Dendritic cell treated with granulocyte-macrophage colony-stimulating factor and Interleukin-4, amounts not matched to agents 40 ng/mL and 50 ng/mL, for 4 days (primary cell): ENCODE results near the gene VPS51.
"Not testable (repeated sequence)": the region's sequence is repeated elsewhere in the genome, so short reads cannot be mapped to it uniquely, and the experiment has no call there.

Source experiments
- H3K27ac Mint-ChIP-seq: one replicate; pipeline ENCODE4 v1.8.0; 2022; ENCODE audit warnings: mild to moderate bottlenecking, mixed read lengths
- H3K27me3 Mint-ChIP-seq: one replicate; pipeline ENCODE4 v1.8.0; 2022; ENCODE audit warnings: mild to moderate bottlenecking, mixed read lengths
- H3K36me3 Mint-ChIP-seq: one replicate; pipeline ENCODE4 v1.8.0; 2022; ENCODE audit warnings: low read depth, mixed read lengths
- H3K4me1 Mint-ChIP-seq: one replicate; pipeline ENCODE4 v1.8.0; 2022; ENCODE audit warnings: low read depth, mixed read lengths
- H3K4me3 Mint-ChIP-seq: one replicate; pipeline ENCODE4 v1.8.0; 2022; ENCODE audit warnings: mild to moderate bottlenecking, moderate library complexity, mixed read lengths
- H3K9me3 Mint-ChIP-seq: one replicate; pipeline ENCODE4 v1.8.0; 2022; ENCODE audit warnings: mixed read lengths
- intact Hi-C: fragments of 100-400 bp; cut with micrococcal nuclease; formaldehyde crosslinking; loops from one replicate; pipeline ENCODE4 v1.15.0; 2022

Gene VPS51

DNA sequence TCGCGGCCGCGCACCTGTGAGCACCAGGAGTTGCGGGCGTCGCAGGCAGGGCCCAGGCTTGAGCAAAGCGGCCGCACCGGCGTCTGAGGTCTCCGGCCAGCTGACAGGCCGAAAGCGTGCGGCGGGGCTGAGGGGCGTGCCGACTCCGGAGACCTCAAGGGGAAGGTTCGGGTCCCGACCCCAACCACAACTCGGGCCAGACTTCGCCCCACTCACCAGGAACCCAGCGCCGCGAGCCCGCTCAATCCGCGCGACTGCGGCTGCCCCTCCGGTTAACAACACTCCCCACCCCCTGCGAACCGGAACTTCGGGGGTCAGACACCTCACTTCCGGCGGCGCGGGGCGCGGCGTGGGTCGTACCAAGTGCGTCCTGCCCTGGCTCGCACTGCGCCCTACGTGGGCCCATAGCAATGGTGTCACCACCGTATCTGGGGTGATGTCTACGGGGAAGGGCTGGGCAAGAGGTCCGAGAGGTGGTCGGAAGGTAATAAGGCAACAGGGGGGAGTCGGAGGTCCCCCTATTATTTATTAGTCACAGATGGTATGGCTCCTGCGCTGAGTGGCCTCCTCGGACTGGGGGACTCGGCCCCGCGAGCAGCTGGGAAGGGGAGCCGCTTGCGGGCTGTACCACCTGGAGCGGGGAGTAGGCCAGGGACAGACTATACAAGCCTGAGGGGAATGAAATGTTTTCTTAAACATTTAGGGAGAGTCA lies 38.4 kb downstream of the VPS51 start, which contains the start of gene SYVN1:
Gene SYVN1, minus strand, starts transcription at position 280 of the 712 bp plus-strand sequence. CDS start 918 bp downstream, outside the sequence.
- intact Hi-C loops = loop anchor here (1.0 to 2.0 kb wide), 2 partner anchors 16 to 47 kb away; partner anchors contain the start of gene CAPN1
- H3K36me3 Mint-ChIP-seq = peaks cover 59% of the 10 kb centered on the region

DNA sequence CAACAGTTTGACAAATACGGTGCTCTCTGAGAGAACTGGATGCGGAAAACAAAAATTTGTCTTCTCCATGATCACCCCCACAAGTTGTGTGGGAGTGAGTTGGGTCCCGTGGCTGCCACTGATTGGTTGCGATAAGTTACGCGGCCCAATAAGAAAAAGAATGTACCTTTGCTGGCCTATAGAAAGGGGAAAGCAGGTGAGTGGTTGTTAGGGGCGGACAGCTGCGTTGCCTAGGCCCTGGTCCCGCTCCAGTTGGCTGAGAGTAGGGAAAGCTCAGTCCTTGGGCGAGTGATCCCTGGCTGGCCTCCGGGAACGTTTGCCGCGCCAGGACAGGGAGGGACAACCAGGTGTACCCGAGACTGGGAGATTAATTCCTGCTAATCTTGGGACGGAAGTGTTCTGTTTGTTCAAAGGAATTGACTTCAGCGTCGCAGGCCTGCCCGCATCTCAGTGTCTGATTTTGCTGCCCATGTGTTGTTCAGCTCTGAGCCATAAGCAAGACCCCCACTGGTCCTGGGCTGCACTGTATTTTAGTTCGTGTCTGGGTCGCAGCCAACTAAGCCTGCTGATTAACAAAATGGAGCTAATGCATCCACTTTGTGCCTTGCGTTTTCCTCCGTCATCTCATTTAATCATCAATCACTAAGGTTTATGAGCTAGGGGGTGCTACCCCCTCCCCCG lies 39.1 kb downstream of the VPS51 start:
- no peaks in the 10 kb centered on the region for H3K9me3 Mint-ChIP-seq
- no peaks in the 10 kb centered on the region for H3K27me3 Mint-ChIP-seq
- H3K27ac Mint-ChIP-seq = peak overlapping the region; percentile 99
- H3K36me3 Mint-ChIP-seq = peaks cover 52% of the 10 kb centered on the region
- H3K4me3 Mint-ChIP-seq = peak overlapping the region; percentile 89
- intact Hi-C loops = loop anchor here (1.0 to 2.0 kb wide), 2 partner anchors 16 to 46 kb away; partner anchors contain the start of gene CAPN1
- peaks cover 32% of the 10 kb centered on the region for H3K4me1 Mint-ChIP-seq

More for the DNA sequence above, 38.4 kb downstream of the VPS51 start, which contains the start of gene SYVN1:
- H3K4me1 Mint-ChIP-seq = peaks cover 32% of the 10 kb centered on the region
- H3K27me3 Mint-ChIP-seq = no peaks in the 10 kb centered on the region
- peak within 1 kb of the TSS; percentile 89 for H3K4me3 Mint-ChIP-seq
- H3K27ac Mint-ChIP-seq = peak within 1 kb of the TSS; percentile 99
- H3K9me3 Mint-ChIP-seq = no peaks in the 10 kb centered on the region

DNA sequence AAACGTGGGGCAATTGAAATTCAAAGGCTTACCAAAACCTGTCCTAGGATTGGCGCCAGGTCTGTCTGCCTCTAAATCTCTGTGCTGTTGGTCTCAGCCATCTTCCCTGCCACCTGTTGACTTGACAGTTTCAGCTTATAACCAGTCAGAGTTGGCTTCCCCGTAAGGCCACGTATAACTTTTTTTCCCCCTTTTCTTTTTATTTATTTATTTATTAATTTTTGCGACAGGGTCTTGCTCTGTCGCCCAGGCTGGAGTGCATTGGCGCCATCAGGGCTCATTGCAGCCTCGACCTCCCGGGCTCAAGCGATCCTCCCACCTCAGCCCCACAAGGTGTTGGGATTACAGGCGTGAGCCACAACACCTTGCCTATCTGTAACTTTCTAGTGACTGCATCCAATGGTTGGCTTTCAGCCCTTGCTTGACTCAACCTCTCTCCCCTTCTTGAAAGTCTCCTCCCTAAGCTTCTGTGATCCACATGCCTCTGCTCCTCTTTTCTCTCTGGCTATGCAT lies 39.7 kb downstream of the VPS51 start:
- peak overlapping the region; percentile 99 for H3K27ac Mint-ChIP-seq
- intact Hi-C loops = loop anchor here (2.0 kb wide), 1 partner anchor 15 kb away; no protein-coding TSS in a partner anchor
- H3K9me3 Mint-ChIP-seq = no peaks in the 10 kb centered on the region
- no peaks in the 10 kb centered on the region for H3K27me3 Mint-ChIP-seq
- peak overlapping the region; percentile 89 for H3K4me3 Mint-ChIP-seq
- H3K36me3 Mint-ChIP-seq = peaks cover 46% of the 10 kb centered on the region
- H3K4me1 Mint-ChIP-seq = peaks cover 32% of the 10 kb centered on the region

DNA sequence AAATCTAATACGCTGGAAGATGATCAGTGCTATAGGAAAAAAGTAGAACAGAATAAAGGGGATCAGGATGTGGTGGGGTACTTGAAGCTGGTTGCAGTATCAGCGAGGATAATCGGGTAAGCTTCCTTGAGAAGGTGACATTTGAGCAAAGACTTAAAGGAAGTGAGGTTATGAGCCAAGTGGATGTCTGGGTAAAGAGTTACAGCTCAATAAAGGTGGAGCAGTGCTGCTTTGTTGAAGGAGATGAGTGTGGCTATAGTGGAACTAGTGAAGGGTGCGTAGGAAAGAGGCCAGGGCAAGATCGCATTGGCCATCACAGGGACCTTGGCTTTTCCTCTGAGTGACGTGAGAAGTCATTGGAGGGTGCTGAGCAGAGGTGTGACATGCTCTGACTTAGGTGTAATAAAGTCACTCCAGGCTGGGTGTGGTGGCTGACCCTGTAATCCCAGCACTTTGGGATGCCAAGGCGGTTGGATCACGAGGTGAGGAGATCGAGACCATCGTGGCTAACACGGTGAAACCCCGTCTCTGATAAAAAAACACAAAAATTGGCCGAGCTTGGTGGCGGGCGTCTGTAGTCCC lies 40.6 kb downstream of the VPS51 start:
- H3K4me1 Mint-ChIP-seq = peaks cover 32% of the 10 kb centered on the region
- H3K4me3 Mint-ChIP-seq = no peak overlapping the region
- no peaks in the 10 kb centered on the region for H3K9me3 Mint-ChIP-seq
- peaks cover 37% of the 10 kb centered on the region for H3K36me3 Mint-ChIP-seq
- intact Hi-C loops = no loop called here
- no peak overlapping the region for H3K27ac Mint-ChIP-seq
- H3K27me3 Mint-ChIP-seq = peaks cover 3% of the 10 kb centered on the region

DNA sequence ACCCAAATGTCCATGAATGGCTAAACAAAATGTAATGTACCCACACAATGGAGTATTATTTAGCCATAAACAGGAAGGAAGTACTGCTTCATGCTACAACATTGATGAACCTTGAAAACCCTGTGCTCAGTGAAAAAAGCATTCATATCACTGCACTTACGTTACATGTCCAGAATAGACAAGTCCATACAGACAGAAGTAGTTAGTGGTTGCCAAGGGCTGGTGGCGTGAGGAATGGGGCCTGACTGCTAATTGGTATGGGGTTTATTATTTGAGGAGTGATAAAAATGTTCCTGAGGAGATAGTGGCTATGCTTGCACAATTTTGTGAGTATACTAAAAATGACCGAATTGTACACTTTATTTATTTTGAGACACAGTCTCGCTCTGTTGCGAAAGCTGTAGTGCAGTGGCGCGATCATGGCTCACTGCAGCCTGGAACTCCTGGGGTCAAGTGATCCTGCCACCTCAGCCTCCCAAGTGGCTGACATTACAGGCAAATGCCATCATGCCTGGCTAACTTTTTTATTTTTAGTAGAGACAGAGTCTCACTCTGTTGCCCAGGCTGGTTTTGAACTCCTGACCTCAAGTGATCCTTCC lies 46.0 kb downstream of the VPS51 start:
- peaks cover 3% of the 10 kb centered on the region for H3K27me3 Mint-ChIP-seq
- H3K4me3 Mint-ChIP-seq = no peak overlapping the region
- H3K9me3 Mint-ChIP-seq = no peaks in the 10 kb centered on the region
- H3K4me1 Mint-ChIP-seq = no peaks in the 10 kb centered on the region
- intact Hi-C loops = no loop called here
- no peak overlapping the region for H3K27ac Mint-ChIP-seq
- no peaks in the 10 kb centered on the region for H3K36me3 Mint-ChIP-seq

DNA sequence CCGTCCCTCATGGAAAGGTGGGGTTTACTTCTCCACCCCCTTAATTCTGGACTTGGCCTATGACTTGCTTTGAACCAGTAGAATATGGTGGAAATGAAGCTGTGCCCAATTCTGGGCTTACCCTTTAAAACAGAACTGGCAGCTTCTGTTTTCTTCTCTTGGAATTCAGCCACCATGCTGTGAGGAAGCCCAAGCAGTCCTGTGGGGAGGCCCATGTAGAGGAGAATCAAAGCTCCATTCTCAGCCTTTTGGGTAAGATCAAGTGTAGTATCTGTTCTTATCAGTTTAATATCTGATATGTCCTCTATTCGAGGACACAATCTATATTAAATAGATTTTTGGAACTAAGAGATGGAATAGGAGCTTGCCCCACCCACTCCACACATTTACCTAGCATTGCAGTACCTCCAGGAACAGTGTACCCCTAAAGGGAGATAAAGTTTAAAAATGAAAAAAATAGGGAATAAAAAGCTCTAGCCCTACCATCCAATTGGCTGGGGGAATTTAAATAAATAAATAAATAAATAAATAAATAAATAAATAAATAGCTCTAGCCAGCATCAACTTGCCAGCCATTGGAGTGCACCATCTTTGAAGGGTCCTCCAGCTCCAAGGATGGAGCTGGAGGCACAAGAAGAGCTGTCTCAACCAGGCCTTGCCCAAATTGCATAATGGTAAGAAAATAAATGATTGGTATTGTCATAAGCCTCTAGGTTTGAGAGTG lies 51.5 kb downstream of the VPS51 start:
- Mint-ChIP-seq H3K9me3 (no peaks in the 10 kb centered on the region), H3K27me3 (no peaks in the 10 kb centered on the region), H3K27ac (no peak overlapping the region), H3K4me3 (no peak overlapping the region), H3K4me1 (peaks cover 30% of the 10 kb centered on the region), H3K36me3 (no peaks in the 10 kb centered on the region)
- intact Hi-C loops = no loop called here

DNA sequence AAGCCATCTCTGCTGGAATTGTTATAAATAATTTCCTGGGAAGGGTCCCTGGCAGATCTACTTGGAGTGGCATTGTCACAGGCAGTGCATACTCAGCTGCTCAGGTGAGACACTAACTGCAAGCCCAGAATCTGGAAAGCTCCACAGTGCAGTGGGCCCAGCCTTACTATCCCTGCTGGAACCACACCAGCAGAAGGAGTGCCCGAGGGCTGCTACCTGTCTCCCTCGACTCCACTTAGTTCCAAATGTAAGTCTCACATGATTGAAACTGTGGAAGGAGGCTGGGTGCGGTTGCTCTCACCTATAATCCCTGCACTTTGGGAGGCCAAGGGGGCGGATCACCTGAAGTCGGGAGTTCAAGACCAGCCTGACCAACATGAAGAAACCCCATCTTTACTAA lies 52.6 kb downstream of the VPS51 start:
- no peak overlapping the region for H3K27ac Mint-ChIP-seq
- H3K27me3 Mint-ChIP-seq = no peaks in the 10 kb centered on the region
- intact Hi-C loops = no loop called here
- H3K4me1 Mint-ChIP-seq = peaks cover 40% of the 10 kb centered on the region
- H3K9me3 Mint-ChIP-seq = no peaks in the 10 kb centered on the region
- H3K36me3 Mint-ChIP-seq = no peaks in the 10 kb centered on the region
- H3K4me3 Mint-ChIP-seq = no peak overlapping the region

DNA sequence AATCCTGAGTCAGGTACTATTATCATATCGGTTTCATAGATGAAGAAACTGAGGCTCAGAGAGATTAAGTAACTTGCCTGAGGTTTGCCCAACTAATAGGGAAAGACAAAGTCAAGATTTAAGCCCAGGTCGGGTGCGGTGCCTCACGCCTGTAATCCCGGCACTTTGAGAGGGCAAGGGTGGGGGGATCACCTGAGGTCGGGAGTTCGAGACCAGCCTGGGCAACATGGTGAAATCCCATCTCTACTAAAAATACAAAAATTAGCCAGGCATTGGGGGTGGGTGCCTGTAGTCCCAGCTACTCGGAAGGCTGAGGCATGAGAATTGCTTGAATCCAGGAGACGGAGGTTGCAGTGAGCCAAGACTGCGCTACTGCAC lies 54.1 kb downstream of the VPS51 start:
- Mint-ChIP-seq H3K4me1 (peaks cover 40% of the 10 kb centered on the region), H3K4me3 (peak overlapping the region; percentile 60), H3K27ac (peak overlapping the region; percentile 93)
- H3K36me3 Mint-ChIP-seq, H3K9me3 Mint-ChIP-seq, H3K27me3 Mint-ChIP-seq: not testable (repeated sequence)
- intact Hi-C loops = loop anchor here (2.0 kb wide), 2 partner anchors 15 to 31 kb away; partner anchors contain the start of genes CAPN1 and SYVN1

DNA sequence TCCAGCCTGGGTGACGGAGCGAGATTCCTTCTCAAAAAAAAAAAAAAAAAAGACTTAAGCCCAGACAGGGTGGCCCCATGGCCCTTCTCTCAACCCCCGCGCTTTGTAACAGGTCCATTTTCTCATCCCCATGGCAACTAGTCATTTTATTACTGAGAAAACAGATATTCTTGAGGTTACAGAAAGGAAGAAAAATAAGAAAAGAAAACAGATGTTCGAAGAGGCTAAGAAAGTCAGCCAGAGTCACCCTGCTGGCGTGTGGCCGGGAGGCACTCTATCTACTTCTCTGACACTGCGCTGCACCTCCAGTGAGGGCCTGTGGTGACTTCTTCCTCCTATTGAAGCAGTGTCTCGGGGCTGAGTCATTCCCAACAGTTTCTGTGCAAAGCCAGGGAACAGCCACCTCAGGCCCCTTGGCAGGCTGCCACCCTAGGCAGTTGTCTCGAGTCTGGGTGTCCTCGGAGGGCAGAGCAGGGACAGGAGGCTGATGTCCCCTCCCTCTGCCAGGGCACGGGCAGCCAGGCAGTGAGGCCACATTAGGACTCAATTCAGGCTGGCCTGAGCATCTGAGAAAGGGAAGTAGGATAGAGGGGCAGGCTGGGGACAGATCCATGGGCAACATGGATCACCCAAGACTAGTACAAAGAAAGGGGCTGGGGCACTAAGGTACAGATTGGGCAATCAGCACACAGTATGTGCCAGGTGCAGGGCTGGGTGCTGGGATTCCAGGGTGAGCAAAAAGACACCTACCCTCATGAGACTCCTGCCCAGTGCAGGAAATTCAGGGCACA lies 54.7 kb downstream of the VPS51 start:
- H3K4me3 Mint-ChIP-seq = peak overlapping the region; percentile 60
- peaks cover 40% of the 10 kb centered on the region for H3K4me1 Mint-ChIP-seq
- no peaks in the 10 kb centered on the region for H3K27me3 Mint-ChIP-seq
- no peaks in the 10 kb centered on the region for H3K36me3 Mint-ChIP-seq
- no peaks in the 10 kb centered on the region for H3K9me3 Mint-ChIP-seq
- intact Hi-C loops = loop anchor here (2.0 kb wide), 2 partner anchors 16 to 30 kb away; partner anchors contain the start of genes CAPN1 and SYVN1
- peak overlapping the region; percentile 93 for H3K27ac Mint-ChIP-seq

DNA sequence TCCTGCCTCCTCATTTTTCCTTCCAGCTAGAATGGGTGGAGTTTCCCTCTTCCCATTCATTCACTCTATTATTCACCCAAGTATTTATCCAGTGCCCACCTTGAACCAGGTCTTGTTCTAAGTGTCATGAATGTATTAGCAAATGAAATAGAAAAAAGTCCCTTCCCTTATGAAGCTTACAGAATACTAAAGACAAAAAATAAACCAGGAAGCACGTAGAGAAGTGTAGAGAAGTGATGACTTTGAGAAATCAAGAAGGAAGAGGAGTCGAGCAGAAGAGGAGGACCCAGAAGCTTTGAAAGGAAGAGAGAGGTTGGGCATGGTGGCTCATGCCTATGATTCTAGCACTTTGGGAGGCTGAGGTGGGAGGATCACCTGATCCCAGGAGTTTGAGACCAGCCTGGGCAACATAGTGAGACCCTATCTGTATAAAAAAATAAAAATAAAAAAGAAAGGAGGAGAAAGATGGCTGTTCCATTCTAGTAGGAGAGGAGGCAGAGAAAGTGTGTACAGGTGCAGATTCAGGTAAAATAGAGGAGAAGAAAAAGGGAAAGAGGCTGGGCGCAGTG lies 55.4 kb downstream of the VPS51 start:
- Mint-ChIP-seq H3K9me3 (no peaks in the 10 kb centered on the region), H3K27me3 (no peaks in the 10 kb centered on the region), H3K36me3 (no peaks in the 10 kb centered on the region), H3K27ac (peak overlapping the region; percentile 93), H3K4me1 (peaks cover 40% of the 10 kb centered on the region), H3K4me3 (peak overlapping the region; percentile 60)
- intact Hi-C loops = loop anchor here (2.0 kb wide), 2 partner anchors 17 to 29 kb away; partner anchors contain the start of genes CAPN1 and SYVN1

DNA sequence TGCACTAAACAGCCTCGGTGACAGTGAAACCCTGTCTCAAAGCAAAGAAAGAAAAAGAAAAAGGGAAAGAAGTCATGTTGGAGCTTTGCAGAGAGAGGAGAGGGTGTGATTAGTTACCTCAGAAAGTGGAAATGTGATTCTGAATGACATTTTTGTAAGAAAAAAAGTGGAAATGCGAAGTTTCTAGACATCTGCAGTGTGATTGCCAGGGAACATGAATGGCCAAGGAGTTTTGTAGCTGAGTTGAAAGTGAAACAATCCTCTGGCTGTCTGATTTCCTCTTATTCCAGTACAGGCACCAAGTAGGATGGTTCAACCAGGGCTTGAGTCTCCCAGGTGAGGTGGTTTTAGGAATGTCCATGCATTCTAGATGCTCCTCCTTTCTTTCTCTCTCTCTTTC lies 56.1 kb downstream of the VPS51 start:
- no peaks in the 10 kb centered on the region for H3K9me3 Mint-ChIP-seq
- peak overlapping the region; percentile 93 for H3K27ac Mint-ChIP-seq
- no peaks in the 10 kb centered on the region for H3K36me3 Mint-ChIP-seq
- intact Hi-C loops = no loop called here
- peak overlapping the region; percentile 52 for H3K4me3 Mint-ChIP-seq
- no peaks in the 10 kb centered on the region for H3K27me3 Mint-ChIP-seq
- H3K4me1 Mint-ChIP-seq = peaks cover 46% of the 10 kb centered on the region

DNA sequence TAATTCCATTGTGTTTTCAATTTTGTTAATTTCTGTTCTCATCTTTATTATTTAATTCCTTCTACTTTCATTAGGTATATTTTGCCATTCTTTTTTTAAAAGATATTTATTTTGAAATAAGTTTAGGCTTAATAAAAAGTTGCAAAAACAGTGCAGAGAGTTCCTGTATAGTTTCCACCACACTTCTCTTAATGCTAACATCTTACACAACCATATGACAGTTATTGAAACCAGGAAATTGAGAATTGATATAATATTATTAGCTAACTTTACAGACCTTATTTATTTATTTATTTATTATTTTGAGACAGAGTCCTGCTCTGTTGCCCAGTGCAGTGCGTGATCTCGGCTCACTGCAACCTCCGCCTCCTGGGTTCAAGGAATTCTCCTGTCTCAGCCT lies 60.2 kb downstream of the VPS51 start:
- intact Hi-C loops = no loop called here
- Mint-ChIP-seq H3K4me1 (peaks cover 32% of the 10 kb centered on the region), H3K9me3 (no peaks in the 10 kb centered on the region), H3K27me3 (no peaks in the 10 kb centered on the region), H3K4me3 (no peak overlapping the region), H3K27ac (no peak overlapping the region), H3K36me3 (no peaks in the 10 kb centered on the region)
